Smooth muscle cell (in vitro differentiated cells): Measurements from ENCODE around the gene SLC26A6. TPM values are rescaled to one million over a fixed set of nuclear protein-coding genes. Genes with fewer than 3 reads are reported as not detected.

Experiments
- DNase-seq: peaks from one replicate; lab custom pipeline; 2025; ENCODE audit not compliant: unreplicated experiment; lab: John Stamatoyannopoulos, UW
- H2AFZ ChIP-seq: fragments of 200-600 bp; sonication (generic); 2 replicates; pipeline ENCODE4 v1.6.0; 2016; ENCODE audit warnings: antibody characterized with exemption, low read depth, mild to moderate bottlenecking
- H3F3A ChIP-seq: fragments of 200-600 bp; sonication (generic); 2 replicates; pipeline ENCODE4 v1.6.0; 2017; ENCODE audit warnings: antibody characterized with exemption, low read depth
- H3K27ac ChIP-seq: fragments of 200-600 bp; sonication (generic); 2 replicates; pipeline ENCODE4 v1.5.1; 2016; ENCODE audit warnings: low read depth, mild to moderate bottlenecking
- H3K27me3 ChIP-seq: fragments of 200-600 bp; sonication (generic); 2 replicates; pipeline ENCODE4 v1.6.1; 2016; ENCODE audit warnings: low read depth, mild to moderate bottlenecking
- H3K36me3 ChIP-seq: fragments of 200-600 bp; sonication (generic); 2 replicates; pipeline ENCODE4 v1.5.1; 2016; ENCODE audit warnings: low read depth
- H3K4me1 ChIP-seq: fragments of 200-600 bp; sonication (generic); 2 replicates; pipeline ENCODE4 v1.5.1; 2016; ENCODE audit warnings: low read depth
- H3K4me2 ChIP-seq: fragments of 200-600 bp; sonication (generic); 2 replicates; pipeline ENCODE4 v1.6.0; 2016; ENCODE audit warnings: mild to moderate bottlenecking
- H3K4me3 ChIP-seq: fragments of 200-600 bp; sonication (generic); 2 replicates; pipeline ENCODE4 v1.5.1; 2016; ENCODE audit warnings: mild to moderate bottlenecking
- H3K79me2 ChIP-seq: fragments of 200-600 bp; sonication (generic); 2 replicates; pipeline ENCODE4 v1.6.0; 2016; ENCODE audit warnings: low read depth, mild to moderate bottlenecking
- H3K9ac ChIP-seq: fragments of 200-600 bp; sonication (generic); 2 replicates; pipeline ENCODE4 v1.6.0; 2016; ENCODE audit warnings: low read depth
- H3K9me3 ChIP-seq: fragments of 200-600 bp; sonication (generic); replicated peaks from 2 replicates; pipeline ENCODE4 v1.5.1; 2016; ENCODE audit warnings: low read depth
- H4K20me1 ChIP-seq: fragments of 200-600 bp; sonication (generic); 2 replicates; pipeline ENCODE4 v1.6.0; 2016; ENCODE audit warnings: low read depth
- WGBS: methylation state at CpG from one replicate; pipeline ENCODE4 v1.1.7; 2016; ENCODE audit warnings: low lambda C conversion rate; 5-methylcytosine and 5-hydroxymethylcytosine counted together
- polyA plus RNA-seq: library from polyadenylated mRNA; unstranded; fragments of >200 nt; fragmentation: Nextera tagmentation; extraction: Ambion mirVana; gene quantifications from 2 replicates; pipeline ENCODE4 v1.2.1, GENCODE V29; 2016
- total RNA-seq: library from RNA; depleted of rRNA; stranded (reverse); fragments of >200 nt; gene quantifications from 2 replicates; pipeline ENCODE4 v1.2.3, GENCODE V29; 2014
- TF ChIP-seq, protein P1 (sequence below): fragments of 200-600 bp; sonication (generic); IDR thresholded peaks from 2 replicates; pipeline ENCODE4 v1.5.1; 2017; ENCODE audit warnings: borderline replicate concordance, mild to moderate bottlenecking, antibody characterized with exemption; ENCODE audit not compliant: insufficient read depth, poor library complexity, severe bottlenecking

The SLC26A6 gene
- total RNA-seq (28.4 and 29.4 TPM in 2 replicates), polyA plus RNA-seq (34.8 and 42.4 TPM in 2 replicates)

DNA sequence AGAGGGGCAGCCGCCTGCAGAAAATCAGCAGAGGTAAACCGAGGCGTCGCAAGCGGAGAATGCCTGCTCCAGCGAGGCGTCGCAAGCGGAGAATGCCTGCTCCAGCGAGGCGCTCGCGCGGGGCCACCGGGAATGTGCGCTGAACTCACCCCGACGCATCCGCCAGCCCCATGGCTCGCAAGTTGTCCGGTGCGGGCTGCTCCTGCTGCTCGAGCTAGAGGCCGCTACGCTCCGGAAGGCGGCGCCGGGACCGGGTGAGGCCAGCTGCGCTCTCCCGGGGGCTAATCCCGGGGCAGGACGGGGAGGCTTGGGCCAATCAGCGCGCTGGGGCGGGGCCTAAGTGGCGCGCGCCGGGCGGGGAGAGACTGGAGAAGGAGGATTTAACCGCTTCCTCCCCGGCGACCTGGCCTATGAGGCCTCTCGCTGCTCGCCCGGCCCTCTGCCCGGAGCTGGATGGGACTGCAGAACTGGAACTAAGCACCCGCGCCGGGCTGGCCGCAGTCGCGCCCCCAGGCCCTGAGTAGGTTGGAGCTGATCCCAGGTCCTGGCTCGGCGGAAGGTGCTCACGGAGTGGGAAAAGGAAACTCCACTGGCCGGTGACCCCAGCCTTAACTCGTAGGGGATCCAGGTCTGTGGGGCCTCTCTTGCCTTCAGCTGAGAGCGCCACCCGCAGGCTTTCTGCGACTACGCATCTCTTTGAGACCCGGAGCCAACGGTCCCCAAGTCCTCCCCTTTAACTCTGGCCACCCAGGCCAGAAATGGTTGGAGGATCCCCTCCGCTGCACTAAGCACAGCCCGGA is at the start of gene SLC26A6:
TSS of gene SLC26A6 (minus strand) at position 240 of the 800 bp plus-strand sequence. CDS start at position 172, 68 bp downstream.
- TF ChIP-seq, protein P1, sequence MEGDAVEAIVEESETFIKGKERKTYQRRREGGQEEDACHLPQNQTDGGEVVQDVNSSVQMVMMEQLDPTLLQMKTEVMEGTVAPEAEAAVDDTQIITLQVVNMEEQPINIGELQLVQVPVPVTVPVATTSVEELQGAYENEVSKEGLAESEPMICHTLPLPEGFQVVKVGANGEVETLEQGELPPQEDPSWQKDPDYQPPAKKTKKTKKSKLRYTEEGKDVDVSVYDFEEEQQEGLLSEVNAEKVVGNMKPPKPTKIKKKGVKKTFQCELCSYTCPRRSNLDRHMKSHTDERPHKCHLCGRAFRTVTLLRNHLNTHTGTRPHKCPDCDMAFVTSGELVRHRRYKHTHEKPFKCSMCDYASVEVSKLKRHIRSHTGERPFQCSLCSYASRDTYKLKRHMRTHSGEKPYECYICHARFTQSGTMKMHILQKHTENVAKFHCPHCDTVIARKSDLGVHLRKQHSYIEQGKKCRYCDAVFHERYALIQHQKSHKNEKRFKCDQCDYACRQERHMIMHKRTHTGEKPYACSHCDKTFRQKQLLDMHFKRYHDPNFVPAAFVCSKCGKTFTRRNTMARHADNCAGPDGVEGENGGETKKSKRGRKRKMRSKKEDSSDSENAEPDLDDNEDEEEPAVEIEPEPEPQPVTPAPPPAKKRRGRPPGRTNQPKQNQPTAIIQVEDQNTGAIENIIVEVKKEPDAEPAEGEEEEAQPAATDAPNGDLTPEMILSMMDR, result peak; percentile 44
- WGBS, result 1% methylated on average over 68 of the region's 68 CpGs
- no peaks in the 10 kb centered on the region for H3K36me3 ChIP-seq

DNA sequence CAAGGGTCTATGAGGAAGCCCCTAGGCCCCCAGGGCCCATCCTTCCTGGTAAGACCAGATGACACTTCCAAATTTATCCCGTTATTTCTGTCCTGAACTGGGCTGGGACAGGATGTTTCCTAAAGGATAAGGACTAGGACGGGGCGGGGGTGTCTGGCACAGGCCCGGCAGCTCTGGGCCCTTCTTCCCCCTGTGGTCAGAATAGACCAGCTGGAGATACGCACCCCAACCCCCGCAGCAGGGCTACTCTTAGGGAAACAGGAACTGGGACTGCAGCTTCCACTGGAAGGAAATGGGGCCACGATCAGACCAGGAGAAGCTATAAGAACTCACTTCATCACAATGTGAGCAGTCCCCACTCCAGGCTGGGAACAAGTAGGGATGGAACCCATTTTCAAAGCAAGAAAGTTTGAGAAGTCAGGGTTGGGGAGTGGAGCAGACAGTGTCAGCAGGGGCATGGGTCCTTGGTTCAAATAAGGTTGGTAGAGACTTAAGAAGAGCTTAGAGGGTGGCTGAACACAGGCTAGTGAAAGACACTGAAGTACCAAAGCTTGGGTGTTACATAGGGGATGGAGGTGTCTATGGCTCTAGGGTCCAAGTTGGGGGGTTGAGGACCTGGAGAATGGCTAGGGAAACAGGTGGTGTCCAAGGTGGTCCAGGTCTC is 49.4 kb upstream of the SLC26A6 start:
- H4K20me1 ChIP-seq, result peaks cover 28% of the 10 kb centered on the region
- H3K79me2 ChIP-seq, result peaks cover 15% of the 10 kb centered on the region
- 74% methylated on average over 7 of the region's 7 CpGs for WGBS
- H3F3A ChIP-seq, result peaks cover 25% of the 10 kb centered on the region
- TF ChIP-seq, protein P1, result no peak
- no peak overlapping the region for H3K27ac ChIP-seq
- no peaks in the 10 kb centered on the region for H3K36me3 ChIP-seq
- DNase-seq, result no peak
- no peak overlapping the region for H2AFZ ChIP-seq
- H3K4me3 ChIP-seq, result peak overlapping the region; percentile 94
- H3K9me3 ChIP-seq, result no peaks in the 10 kb centered on the region
- H3K9ac ChIP-seq, result no peak overlapping the region
- H3K4me1 ChIP-seq, result peaks cover 11% of the 10 kb centered on the region
- peak overlapping the region; percentile 94 for H3K4me2 ChIP-seq
- no peaks in the 10 kb centered on the region for H3K27me3 ChIP-seq

More for the DNA sequence above, at the start of gene SLC26A6:
- no peaks in the 10 kb centered on the region for H3K9me3 ChIP-seq
- H3K27ac ChIP-seq, result no peak within 1 kb of the TSS
- H3K4me3 ChIP-seq, result peak within 1 kb of the TSS; percentile 81
- H3K9ac ChIP-seq, result peak within 1 kb of the TSS; percentile 65
- H3K27me3 ChIP-seq, result no peaks in the 10 kb centered on the region
- peak within 1 kb of the TSS; percentile 58 for H2AFZ ChIP-seq
- peaks cover 8% of the 10 kb centered on the region for H3K4me1 ChIP-seq
- DNase-seq, result peak; percentile 86
- peaks cover 24% of the 10 kb centered on the region for H4K20me1 ChIP-seq
- H3F3A ChIP-seq, result no peaks in the 10 kb centered on the region
- peak within 1 kb of the TSS; percentile 94 for H3K4me2 ChIP-seq
- peaks cover 6% of the 10 kb centered on the region for H3K79me2 ChIP-seq

GRCh38 chr3:48684054-48684349 is 48.7 kb upstream of the SLC26A6 start:
- peak overlapping the region; percentile 94 for H3K4me2 ChIP-seq
- no peak overlapping the region for H3K27ac ChIP-seq
- no peaks in the 10 kb centered on the region for H3K9me3 ChIP-seq
- H3K79me2 ChIP-seq, result peaks cover 12% of the 10 kb centered on the region
- H3K4me3 ChIP-seq, result peak overlapping the region; percentile 8
- no peaks in the 10 kb centered on the region for H3K36me3 ChIP-seq
- H3K9ac ChIP-seq, result no peak overlapping the region
- H3K27me3 ChIP-seq, result no peaks in the 10 kb centered on the region
- no peak overlapping the region for H2AFZ ChIP-seq
- 90% methylated on average over 8 of the region's 8 CpGs for WGBS
- peaks cover 11% of the 10 kb centered on the region for H3K4me1 ChIP-seq
- H3F3A ChIP-seq, result peaks cover 21% of the 10 kb centered on the region
- TF ChIP-seq, protein P1, result no peak
- no peak for DNase-seq
- peaks cover 22% of the 10 kb centered on the region for H4K20me1 ChIP-seq
